Omental fat pad (tissue), 4 donors: ENCODE measurements around the gene SIRT5. TPM values are rescaled to one million over a fixed set of nuclear protein-coding genes. Genes with fewer than 3 reads are reported as not detected.

Experiments used
- ATAC-seq: fragments of 150-250 bp; one replicate; pipeline ENCODE4 v1.9.1; 2016; ENCODE audit warnings: mild to moderate bottlenecking, moderate library complexity; ENCODE audit not compliant: low FRiP score
- DNase-seq: peaks from one replicate; pipeline ENCODE4 v3.0.0-alpha.2; 2019; ENCODE audit warnings: low spot score
- total RNA-seq, 4 donors: library from RNA; depleted of rRNA; stranded (reverse); fragments of >200 nt; gene quantifications; one replicate each; pipeline ENCODE4 v1.1.0, GENCODE V29; 2016
- TF ChIP-seq, protein P1 (sequence below), 3 donors: fragments of 450-650 bp; IDR thresholded peaks; one replicate each; pipeline ENCODE4 v1.5.1; 2016 to 2017; ENCODE audit warnings: antibody characterized with exemption in 3 of 3, mild to moderate bottlenecking in 3 of 3, moderate library complexity in 2 of 3

The SIRT5 gene
- total RNA-seq, 4 donors from 2014 or later: 6.0 to 16.9 (median 9.7) TPM

DNA sequence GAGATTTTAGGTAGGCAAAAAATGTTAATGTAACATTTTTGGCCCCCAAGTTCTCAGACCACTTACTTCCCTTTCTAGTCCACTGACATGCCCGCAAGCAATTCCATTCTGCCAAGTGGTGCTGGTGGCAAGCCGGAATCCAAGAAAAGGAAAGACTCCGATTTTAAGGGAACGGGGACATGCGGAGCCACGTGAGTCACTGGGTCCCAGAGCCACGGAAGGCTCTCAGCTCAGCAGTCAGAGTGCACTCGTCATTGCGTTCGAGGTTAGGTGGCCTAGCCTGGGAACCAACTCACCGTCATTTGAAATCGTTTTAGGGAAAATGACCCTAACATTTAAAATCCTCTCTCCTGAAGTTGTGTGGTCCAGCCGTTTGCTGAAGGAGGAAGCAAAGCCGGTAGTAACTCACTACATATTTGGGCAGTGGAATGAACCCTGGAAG lies 711 bp upstream of the SIRT5 start:
- TF ChIP-seq, protein P1, sequence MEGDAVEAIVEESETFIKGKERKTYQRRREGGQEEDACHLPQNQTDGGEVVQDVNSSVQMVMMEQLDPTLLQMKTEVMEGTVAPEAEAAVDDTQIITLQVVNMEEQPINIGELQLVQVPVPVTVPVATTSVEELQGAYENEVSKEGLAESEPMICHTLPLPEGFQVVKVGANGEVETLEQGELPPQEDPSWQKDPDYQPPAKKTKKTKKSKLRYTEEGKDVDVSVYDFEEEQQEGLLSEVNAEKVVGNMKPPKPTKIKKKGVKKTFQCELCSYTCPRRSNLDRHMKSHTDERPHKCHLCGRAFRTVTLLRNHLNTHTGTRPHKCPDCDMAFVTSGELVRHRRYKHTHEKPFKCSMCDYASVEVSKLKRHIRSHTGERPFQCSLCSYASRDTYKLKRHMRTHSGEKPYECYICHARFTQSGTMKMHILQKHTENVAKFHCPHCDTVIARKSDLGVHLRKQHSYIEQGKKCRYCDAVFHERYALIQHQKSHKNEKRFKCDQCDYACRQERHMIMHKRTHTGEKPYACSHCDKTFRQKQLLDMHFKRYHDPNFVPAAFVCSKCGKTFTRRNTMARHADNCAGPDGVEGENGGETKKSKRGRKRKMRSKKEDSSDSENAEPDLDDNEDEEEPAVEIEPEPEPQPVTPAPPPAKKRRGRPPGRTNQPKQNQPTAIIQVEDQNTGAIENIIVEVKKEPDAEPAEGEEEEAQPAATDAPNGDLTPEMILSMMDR (IDR thresholded peaks at IDR 0.05): no peak
- DNase-seq (no peak), ATAC-seq (no peak)

DNA sequence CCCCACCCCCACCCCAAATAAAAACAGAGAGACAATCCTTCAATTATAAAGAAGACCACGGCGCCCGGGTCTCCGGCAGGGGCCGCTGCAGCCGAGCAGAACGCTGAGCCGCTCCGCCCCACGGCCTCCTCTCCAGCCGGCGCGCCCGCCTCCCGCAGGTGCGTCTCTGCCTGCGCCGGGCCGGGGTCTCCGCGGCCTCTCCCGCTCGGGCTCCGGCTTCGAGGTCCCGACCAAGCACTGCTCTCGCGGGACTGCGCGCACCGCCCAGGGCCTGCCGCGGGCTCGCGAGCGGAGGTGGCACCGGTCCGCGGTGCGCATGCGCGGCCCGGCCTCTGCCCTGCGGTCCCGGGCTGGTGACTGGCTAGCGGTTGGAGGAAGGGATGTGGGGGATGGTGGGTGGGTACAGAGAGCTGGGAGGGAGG lies 241 bp upstream of the SIRT5 start:
- DNase-seq (peak; percentile 65), ATAC-seq (peak; percentile 91)
- TF ChIP-seq, protein P1 (IDR thresholded peaks at IDR 0.05): no peak

- TF ChIP-seq, protein P1 (IDR thresholded peaks at IDR 0.05): peak in 2 of 3 donors; percentile 45 to 52
- no peak for DNase-seq
- no peak for ATAC-seq
Measured at GRCh38 chr6:13575377-13575775, 975 bp downstream of the SIRT5 start.

DNA sequence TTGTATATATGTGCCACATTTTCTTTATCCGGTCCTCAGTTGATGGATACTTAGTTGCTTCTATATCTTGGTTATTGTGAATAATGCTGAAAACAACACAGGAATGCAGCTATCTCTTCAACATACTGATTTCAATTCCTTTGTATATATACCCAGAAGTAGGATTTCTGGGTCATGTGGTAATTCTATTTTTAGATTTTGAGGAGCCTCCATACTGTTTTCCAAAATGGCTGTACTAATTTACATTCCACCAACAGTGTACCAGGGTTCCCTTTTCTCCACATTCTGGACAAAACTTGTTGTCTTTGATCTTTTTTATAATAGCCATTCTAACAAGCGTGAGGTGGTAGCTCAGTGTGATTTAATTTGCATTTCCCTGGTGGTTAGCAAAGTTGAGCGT lies 1.6 kb downstream of the SIRT5 start:
- no peak for ATAC-seq
- TF ChIP-seq, protein P1 (IDR thresholded peaks at IDR 0.05): no peak
- DNase-seq: no peak

GRCh38 chr6:13577926-13578325 lies 3.5 kb downstream of the SIRT5 start:
- DNase-seq (no peak), ATAC-seq (no peak)
- TF ChIP-seq, protein P1 (IDR thresholded peaks at IDR 0.05): no peak

DNA sequence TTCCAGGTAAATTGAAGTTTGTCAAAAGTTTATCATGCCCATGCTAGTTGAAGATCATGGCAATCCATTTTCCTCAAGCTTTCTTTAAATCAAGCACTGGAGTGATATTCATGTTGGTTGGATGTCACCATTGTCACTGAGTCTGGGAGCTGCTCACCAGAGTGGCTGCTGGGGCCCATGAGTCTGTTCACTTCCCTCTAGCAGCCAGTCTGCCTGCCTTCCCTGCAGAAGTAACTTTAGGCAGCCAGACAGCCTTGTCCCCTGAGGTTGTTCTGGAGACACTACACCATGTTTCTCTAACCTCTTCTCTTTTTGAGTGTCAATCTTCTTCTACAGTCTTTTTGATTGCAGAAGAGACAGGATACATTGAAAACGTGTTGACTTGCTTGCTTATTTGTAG lies 5.5 kb downstream of the SIRT5 start:
- ATAC-seq (no peak), DNase-seq (no peak)
- TF ChIP-seq, protein P1 (IDR thresholded peaks at IDR 0.05): no peak

DNA sequence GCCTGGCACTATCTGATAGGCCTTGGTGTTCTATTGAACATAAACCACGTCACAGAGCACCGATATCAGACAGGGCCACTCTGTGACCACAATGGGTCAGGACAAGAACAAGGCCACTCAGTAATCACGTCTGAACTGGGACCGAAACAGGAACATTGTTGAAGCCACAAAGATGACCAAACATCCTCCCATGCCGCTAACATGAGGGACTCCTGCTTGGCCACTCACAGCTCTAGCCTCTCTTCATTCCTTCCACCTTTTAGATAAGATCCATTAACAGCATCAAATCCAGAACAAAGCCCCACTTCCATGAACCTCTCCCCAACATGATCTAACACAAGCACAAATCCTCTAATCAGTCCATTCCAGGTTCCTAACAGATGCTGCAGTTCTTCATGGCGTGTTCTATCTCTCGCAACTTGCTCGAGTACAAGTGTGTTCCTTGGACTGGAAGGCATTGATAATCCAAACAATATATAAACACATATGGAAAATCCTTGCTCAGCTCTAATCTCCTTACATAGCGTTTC lies 7.4 kb downstream of the SIRT5 start:
- TF ChIP-seq, protein P1 (IDR thresholded peaks at IDR 0.05): no peak

More for the DNA sequence above, 7.4 kb downstream of the SIRT5 start:
- ATAC-seq: no peak
- DNase-seq: no peak
